CD4-positive, alpha-beta T cell treated with Interferon alpha-2 for 1 hour (primary cell): ENCODE results near the gene KRT84.

Experiments
- DNase-seq, 2 donors: peaks; one replicate each; pipeline ENCODE4 v3.0.0-alpha.2; 2020 to 2022

Gene KRT84

DNA sequence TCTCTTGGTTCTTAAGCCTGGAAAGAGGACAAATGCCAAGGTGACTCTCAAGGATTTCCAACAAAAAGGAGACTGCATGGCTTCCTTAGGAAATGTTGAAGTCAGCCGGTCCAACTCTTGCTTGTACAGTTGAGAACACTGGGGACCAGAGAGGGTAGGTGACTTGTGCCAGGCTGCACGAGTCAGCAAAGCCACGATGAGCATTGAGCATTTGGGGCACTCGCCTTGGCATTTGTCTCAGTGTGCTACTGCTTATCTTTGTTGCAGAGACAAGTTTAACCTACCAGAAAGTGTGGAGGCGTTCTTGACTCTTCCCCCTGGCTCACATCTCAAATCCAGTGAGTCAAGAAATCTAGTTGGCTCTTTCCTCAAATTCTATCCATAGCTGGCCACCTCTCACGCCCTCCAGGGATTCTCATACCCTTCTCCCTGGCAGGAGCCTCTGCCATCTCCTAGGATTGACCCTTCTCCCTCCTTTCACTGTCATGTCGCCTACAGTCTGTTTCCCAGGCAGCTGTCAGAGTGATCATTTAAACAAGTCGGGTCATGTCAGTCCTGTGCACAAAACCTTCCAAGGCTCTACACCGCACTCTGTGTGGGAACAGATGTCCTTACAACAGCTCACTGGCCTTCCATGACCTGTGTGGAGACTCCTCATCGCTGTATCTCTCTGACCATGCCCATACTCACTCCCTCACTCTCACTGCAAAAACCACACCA is 47.1 kb downstream of the KRT84 start:
- DNase-seq, result no peak

DNA sequence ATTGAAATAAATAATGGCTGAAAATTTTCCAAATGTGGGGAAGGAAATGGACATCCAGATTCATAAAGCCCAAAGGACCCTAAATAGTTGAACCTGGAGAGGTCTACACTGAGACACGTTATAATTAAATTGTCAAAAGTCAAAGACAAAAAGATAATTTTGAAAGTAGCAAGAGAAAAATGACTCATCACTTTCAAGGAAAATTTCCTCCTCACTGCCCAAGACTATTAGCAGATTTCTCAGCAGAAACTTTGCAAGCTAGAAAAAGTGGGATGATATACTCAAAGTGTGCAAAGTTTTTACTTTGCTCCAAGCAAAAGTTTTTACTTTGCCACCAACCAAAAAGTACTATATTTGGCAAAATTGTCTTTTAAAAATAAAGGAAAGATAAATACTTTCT is 48.4 kb downstream of the KRT84 start:
- DNase-seq, result no peak

DNA sequence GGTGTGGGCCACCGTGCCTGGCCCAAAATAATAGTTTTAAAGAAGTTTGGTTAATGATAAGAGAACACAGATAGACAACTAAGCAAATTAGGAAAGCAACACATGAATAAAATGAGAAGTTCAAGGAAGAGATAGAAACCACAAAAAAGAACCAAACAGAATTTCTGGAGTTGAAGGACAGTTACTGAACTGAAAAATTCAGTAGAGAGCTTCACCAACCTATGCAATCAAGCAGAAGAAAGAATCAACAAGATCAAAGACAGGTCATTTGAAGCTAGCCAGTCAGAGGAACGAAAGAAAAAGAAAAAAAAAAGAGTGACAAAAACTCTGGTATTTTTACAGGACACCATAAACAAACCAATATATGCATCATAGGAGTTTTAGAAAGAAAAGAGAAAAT is 48.8 kb downstream of the KRT84 start:
- DNase-seq, result no peak

DNA sequence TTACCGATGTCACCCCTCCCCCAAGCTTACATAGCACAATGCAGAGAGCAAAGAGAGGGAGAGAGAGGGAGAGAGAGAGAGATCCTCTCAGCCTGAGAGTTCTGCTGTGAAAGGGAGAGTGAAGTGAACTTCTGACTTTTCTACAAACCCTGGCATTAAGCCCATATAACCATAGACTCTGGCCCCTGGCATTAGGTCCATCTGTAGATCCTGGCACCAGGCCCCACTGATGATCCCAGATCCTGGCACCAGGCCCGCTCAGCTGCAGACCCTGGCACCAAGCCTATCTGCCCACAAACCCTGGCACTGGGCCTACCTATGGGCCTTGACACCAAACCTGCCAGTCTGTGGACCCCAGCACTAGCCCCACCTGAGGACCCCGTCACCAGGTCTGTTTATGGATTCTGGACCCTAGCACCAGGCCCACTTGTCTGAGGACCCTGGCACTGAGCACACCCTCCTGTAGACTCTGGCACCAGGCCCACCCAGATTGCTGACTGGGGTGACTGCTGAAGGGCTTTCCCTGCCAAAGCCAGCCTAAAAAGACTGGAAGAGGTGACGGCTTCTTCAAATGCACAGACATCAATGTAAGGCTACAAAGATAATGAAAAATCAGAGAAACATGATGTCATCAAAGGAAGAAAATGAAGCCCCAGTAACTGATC is 49.7 kb downstream of the KRT84 start:
- DNase-seq, result no peak

DNA sequence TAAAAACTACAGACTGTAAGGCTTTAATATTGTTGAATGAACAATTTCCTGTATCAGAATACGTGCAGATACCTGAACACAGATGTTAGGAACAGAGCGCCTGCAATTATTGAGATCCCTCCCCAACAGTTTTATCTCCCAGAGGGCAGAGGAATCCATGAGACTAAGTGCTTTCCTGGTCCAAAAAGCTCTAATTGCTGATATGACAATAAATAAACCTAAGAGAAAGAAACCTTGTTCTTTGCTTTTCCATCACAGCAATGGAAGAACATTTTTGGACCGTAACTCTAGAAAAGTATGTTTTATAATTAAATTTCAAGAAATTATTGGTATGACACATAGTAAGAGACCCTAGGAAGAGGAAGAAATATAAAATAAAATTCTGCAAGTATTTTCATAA is 51.3 kb downstream of the KRT84 start:
- no peak for DNase-seq

DNA sequence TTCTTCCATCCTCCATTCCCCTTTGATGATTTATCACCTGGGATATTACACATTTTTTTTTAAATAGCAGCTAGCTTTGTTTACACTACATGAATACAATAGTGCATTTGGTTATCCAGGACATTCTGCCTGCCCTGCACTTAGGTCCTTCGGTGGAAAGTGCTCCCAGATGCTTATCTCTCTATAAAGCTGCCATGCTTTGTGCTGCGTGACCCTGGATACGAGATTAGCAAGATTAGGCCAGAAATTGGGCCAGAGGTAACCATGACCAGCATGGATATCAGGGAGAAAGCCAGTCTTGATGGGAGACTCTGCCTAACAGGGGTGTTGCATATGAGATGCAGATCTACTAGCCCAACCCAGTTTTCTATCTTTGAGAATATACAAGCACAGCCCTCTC is 52.1 kb downstream of the KRT84 start:
- no peak for DNase-seq

DNA sequence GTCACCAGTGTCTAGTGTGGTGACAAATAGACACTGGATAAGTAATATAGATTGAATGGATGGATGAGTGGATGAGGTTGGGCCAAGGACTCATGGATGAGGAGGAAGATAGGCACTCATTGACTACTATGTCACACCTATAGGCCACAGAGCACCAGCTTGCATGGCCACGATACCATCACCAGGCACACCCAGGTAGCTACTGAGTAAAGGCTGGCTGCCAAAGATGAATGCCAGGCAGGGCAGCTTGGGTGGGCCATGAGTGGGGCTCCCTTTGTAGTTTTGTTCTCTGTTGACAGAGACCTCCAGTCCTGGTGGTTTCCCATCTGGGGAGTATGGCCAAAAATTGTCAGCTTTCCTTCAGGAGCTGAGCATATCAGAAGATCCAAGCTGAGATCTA is 53.1 kb downstream of the KRT84 start:
- no peak for DNase-seq

DNA sequence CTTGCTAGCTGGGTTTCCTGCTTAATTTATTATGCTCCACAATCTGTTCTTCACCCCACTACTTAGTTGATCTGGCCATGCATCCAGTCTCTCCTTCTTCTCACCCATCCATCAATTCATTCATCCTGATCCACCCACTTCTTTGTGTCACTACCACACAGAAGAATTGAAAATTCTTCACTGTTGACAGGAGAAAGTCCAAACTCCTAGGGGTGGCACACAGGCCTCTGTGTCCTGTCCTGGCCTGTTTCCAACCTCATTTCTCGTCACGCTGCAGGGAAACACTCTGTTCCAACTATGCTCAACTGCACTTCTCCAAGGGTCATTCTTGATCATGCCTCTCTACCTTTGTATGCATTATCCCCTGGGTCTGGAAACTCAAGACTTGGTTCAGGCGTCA is 53.6 kb downstream of the KRT84 start:
- no peak for DNase-seq

DNA sequence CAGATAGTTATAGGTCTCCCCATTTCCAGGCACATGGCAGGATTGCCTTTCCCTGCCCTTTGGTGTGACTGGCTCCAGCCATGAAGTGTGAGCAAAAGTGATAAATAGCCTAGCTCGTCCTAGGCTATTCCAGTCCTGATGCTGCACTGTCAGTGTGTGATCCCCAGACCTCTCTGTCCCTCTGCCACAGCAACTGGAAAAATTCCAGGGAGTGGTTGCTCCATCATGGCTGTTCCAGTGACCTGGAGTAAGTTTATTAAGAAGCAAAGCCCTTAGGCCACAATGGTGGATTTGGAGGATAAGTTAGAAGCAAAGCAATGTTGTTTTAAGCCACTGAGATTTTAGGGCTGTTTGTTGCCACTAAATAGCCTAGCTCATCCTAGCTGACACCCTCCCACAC is 54.4 kb downstream of the KRT84 start:
- no peak for DNase-seq

DNA sequence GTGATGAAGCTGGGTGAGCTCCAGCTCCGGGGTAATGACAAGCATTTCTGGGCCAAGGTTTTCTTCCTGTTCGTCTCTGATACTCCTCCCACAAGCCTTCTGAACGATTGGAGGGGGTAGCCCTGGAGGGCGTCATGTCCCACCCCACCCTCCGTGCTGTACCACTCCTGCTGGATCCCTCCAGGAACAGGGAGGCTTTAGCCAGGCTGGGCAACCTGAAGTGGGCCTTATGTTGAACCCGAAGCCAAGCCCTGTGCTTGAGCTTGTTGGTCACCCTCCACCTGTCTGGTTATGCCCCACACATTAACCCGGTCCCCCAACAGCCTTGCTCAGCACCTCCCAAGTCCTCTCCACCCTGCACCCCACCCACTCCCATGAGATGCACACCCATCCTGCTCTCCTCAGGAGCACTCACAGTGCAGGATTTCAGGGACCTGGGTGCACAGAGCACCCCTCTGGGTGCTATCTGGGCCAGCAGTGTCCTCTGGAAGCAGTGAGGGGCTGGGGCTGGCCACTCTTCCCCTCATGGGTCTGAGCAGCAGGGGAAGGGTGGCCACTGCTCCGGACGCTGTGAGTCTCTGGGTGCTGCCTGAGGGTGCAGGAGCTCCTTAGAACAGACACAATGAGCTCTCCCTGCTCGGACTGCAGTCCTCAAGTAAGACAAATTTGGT is 57.5 kb downstream of the KRT84 start:
- no peak for DNase-seq
